IPS-20b (cell line): ENCODE data around the gene KLHL30.
"Not testable (repeated sequence)": the region's sequence is repeated elsewhere in the genome, so short reads cannot be mapped to it uniquely, and the experiment has no call there.

ENCODE experiments used
- H3K27ac ChIP-seq: one replicate; pipeline ENCODE4 v1.5.1; 2013; ENCODE audit warnings: low read length
- H3K27me3 ChIP-seq: 2 replicates; pipeline ENCODE4 v1.6.1; 2013; ENCODE audit warnings: mild to moderate bottlenecking, low read length, inconsistent platforms; ENCODE audit not compliant: insufficient read depth
- H3K36me3 ChIP-seq: 2 replicates; pipeline ENCODE4 v1.6.1; 2013; ENCODE audit warnings: low read depth, mild to moderate bottlenecking, inconsistent platforms, low read length, moderate library complexity; ENCODE audit not compliant: insufficient read depth
- H3K4me1 ChIP-seq: 2 replicates; pipeline ENCODE4 v1.6.1; 2013; ENCODE audit warnings: mild to moderate bottlenecking, control low read depth, inconsistent platforms, low read length, moderate library complexity; ENCODE audit not compliant: insufficient read depth
- H3K4me3 ChIP-seq: 2 replicates; pipeline ENCODE4 v1.5.1; 2013; ENCODE audit warnings: mild to moderate bottlenecking, low read length, inconsistent platforms
- H3K9ac ChIP-seq: 2 replicates; pipeline ENCODE4 v1.6.1; 2013; ENCODE audit warnings: low read depth, mild to moderate bottlenecking, inconsistent platforms, low read length, moderate library complexity
- H3K9me3 ChIP-seq: 2 replicates; pipeline ENCODE4 v1.6.1; 2013; ENCODE audit warnings: mild to moderate bottlenecking, low read depth, low read length, inconsistent platforms; ENCODE audit not compliant: insufficient read depth

The KLHL30 gene

DNA sequence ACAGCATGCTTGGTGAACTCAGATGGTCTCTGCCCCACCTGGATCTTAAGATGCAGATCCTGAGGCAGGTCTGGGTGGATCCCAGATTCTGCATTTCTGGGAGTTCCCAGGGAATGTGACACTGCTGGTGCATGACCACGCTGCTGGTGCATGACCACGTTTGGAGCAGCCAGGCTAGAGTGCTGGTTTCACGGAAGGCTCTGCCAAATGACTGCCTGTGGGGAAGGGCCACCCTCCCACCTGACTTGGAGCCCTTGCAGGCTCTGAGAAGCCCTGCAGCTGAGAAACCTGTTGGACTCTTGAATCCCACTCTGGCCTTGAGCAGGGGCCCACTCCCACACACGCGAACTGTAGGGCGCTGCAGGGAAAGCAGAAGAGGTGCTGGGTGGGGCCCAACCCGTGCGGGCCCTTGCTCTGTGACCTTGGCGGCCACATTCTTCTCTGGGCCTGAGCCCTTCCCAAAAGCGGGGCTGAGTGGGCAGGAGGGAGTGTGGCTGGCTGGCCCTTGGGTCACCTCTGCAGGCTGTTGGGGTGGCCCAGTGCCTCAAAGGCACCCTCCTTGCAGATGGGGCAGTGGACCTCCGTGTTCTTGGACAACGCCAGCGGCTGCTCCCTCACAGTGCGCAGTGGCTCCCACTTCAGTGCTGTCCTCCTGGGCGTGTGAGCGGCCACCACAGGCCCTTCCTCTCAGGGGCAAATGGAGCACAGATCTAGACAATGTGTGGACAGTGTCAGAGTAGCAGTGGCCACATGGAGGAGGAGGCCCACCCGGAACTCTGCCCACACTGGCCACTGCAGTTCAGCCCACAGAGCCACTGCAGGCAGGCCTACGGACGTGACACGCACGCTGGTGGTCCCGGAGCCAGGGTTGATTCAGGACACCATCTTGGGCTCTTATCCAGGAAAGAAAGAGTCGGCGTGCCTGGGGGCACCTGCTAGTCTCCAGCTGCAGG, 28.2 kb downstream of the KLHL30 start:
- H3K36me3 ChIP-seq = peaks cover 27% of the 10 kb centered on the region

GRCh38 chr2:238167344-238167715, 28.9 kb downstream of the KLHL30 start:
- peaks cover 41% of the 10 kb centered on the region for H3K27me3 ChIP-seq
- H3K9ac ChIP-seq = no peak overlapping the region
- no peaks in the 10 kb centered on the region for H3K9me3 ChIP-seq
- H3K27ac ChIP-seq = no peak overlapping the region
- no peak overlapping the region for H3K4me3 ChIP-seq
- H3K4me1 ChIP-seq = no peaks in the 10 kb centered on the region
- peaks cover 34% of the 10 kb centered on the region for H3K36me3 ChIP-seq

More for the DNA sequence above, 28.2 kb downstream of the KLHL30 start:
- Histone ChIP-seq H3K27me3 (peaks cover 47% of the 10 kb centered on the region), H3K27ac (no peak overlapping the region), H3K4me1 (no peaks in the 10 kb centered on the region), H3K9me3 (no peaks in the 10 kb centered on the region), H3K4me3 (no peak overlapping the region), H3K9ac (no peak overlapping the region)

GRCh38 chr2:238167761-238168160, 29.3 kb downstream of the KLHL30 start:
- peaks cover 34% of the 10 kb centered on the region for H3K36me3 ChIP-seq
- peaks cover 36% of the 10 kb centered on the region for H3K27me3 ChIP-seq
- no peak overlapping the region for H3K27ac ChIP-seq
- H3K4me1 ChIP-seq = no peaks in the 10 kb centered on the region
- no peak overlapping the region for H3K9ac ChIP-seq
- no peaks in the 10 kb centered on the region for H3K9me3 ChIP-seq
- no peak overlapping the region for H3K4me3 ChIP-seq

- no peaks in the 10 kb centered on the region for H3K4me1 ChIP-seq
- no peak overlapping the region for H3K4me3 ChIP-seq
- no peak overlapping the region for H3K9ac ChIP-seq
- no peaks in the 10 kb centered on the region for H3K9me3 ChIP-seq
- peaks cover 35% of the 10 kb centered on the region for H3K36me3 ChIP-seq
- H3K27ac ChIP-seq = no peak overlapping the region
- H3K27me3 ChIP-seq = peaks cover 30% of the 10 kb centered on the region
These were observed 30.0 kb downstream of the KLHL30 start for GRCh38 chr2:238168196-238169047.

DNA sequence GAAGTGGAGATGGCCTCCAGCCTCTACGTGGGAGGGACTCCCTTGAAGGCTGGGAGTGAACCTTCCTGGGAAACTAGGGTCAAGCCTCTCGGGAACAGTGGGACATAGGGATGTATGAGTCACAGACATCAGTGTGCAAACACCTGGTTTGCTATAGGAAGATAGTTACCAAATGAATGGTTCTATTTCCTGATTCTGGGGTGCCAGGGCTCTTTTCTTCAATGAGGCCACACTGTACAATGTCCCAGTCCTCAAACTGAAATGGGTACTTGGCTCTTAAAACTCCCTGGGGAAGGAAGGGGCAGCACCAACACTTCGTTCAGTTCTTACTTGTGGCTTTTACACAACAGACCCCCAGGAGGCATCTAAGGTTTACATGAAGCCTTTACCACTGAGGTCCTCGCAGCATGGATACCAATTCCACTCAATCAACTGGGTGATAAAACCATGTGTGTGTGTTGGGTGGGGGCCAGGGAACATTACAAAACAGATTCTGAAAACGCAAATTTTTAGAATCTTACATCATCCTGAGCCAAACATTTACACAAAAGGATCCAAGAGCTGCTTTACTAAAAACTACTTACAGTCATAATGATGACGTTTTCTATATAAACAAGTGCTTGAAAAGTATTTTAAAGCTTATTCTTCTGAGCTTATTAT, 30.7 kb downstream of the KLHL30 start:
- Histone ChIP-seq H3K27me3 (peaks cover 22% of the 10 kb centered on the region), H3K9ac (no peak overlapping the region), H3K36me3 (peaks cover 43% of the 10 kb centered on the region), H3K4me3 (no peak overlapping the region), H3K27ac (no peak overlapping the region), H3K4me1 (no peaks in the 10 kb centered on the region), H3K9me3 (no peaks in the 10 kb centered on the region)

- Histone ChIP-seq H3K27ac (no peak overlapping the region), H3K4me1 (no peaks in the 10 kb centered on the region), H3K9ac (no peak overlapping the region), H3K4me3 (no peak overlapping the region), H3K36me3 (peaks cover 48% of the 10 kb centered on the region), H3K9me3 (no peaks in the 10 kb centered on the region), H3K27me3 (peaks cover 16% of the 10 kb centered on the region)
These were observed 31.3 kb downstream of the KLHL30 start for GRCh38 chr2:238169708-238170251.

DNA sequence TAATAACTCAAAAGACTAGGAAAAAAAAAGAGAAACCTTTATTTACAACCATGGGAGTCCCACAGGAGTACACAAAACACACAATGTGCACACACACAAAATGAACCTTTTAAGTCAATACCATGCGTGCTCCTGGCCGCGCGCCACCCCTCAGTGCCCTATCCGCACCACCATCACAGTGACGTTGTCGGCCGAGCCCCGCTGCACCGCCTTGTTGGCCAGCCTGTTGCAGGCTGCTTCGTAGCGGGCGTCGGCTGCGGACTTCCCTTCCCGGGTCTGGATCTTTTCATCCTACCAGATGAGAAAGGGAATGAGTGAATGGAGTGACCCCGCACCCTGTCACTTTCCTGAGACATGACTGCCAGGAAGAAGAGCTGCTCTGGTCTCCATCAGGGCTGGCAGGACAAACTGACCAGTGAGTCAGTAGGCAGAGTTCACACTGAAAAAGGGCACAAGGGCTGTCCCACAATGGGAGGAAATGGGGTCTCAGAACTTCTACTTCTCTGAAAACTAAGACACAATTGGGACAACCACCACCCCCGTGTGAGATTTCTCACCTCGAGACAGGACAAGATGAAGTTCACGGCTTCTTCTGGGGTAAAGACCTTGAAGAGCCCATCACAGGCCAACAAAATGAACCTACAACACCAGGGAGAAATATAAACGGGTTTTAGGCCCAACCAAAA, 32.1 kb downstream of the KLHL30 start:
- no peak overlapping the region for H3K4me3 ChIP-seq
- H3K36me3 ChIP-seq = peaks cover 56% of the 10 kb centered on the region
- no peak overlapping the region for H3K9ac ChIP-seq
- no peaks in the 10 kb centered on the region for H3K4me1 ChIP-seq
- H3K27me3 ChIP-seq = peaks cover 9% of the 10 kb centered on the region
- H3K9me3 ChIP-seq = no peaks in the 10 kb centered on the region
- H3K27ac ChIP-seq = no peak overlapping the region

GRCh38 chr2:238171072-238171431, 32.6 kb downstream of the KLHL30 start:
- H3K4me1 ChIP-seq, H3K9ac ChIP-seq, H3K27me3 ChIP-seq, H3K4me3 ChIP-seq, H3K27ac ChIP-seq, H3K9me3 ChIP-seq: not testable (repeated sequence)
- H3K36me3 ChIP-seq = peaks cover 56% of the 10 kb centered on the region

- Histone ChIP-seq H3K36me3 (peaks cover 60% of the 10 kb centered on the region), H3K9me3 (no peaks in the 10 kb centered on the region), H3K4me1 (no peaks in the 10 kb centered on the region), H3K27me3 (no peaks in the 10 kb centered on the region), H3K4me3 (no peak overlapping the region), H3K27ac (no peak overlapping the region), H3K9ac (no peak overlapping the region)
These were observed 33.2 kb downstream of the KLHL30 start for GRCh38 chr2:238171575-238172187.

- Histone ChIP-seq H3K27me3 (no peaks in the 10 kb centered on the region), H3K9ac (no peak overlapping the region), H3K36me3 (peaks cover 68% of the 10 kb centered on the region), H3K4me1 (no peaks in the 10 kb centered on the region), H3K4me3 (no peak overlapping the region), H3K27ac (no peak overlapping the region), H3K9me3 (no peaks in the 10 kb centered on the region)
These were observed 34.0 kb downstream of the KLHL30 start for GRCh38 chr2:238172439-238172838.
